Activated CD4-positive, alpha-beta T cell treated with anti-CD3 and anti-CD28 coated beads, Interleukin-2, amount 50 U/mL, for 1 hour (primary cell): Measurements from ENCODE around the gene ARMC2.
"Not testable (repeated sequence)": the region's sequence is repeated elsewhere in the genome, so short reads cannot be mapped to it uniquely, and the experiment has no call there.

Experiments
- DNase-seq: peaks from one replicate; pipeline ENCODE4 v3.0.0-alpha.2; 2020

ARMC2 gene

DNA sequence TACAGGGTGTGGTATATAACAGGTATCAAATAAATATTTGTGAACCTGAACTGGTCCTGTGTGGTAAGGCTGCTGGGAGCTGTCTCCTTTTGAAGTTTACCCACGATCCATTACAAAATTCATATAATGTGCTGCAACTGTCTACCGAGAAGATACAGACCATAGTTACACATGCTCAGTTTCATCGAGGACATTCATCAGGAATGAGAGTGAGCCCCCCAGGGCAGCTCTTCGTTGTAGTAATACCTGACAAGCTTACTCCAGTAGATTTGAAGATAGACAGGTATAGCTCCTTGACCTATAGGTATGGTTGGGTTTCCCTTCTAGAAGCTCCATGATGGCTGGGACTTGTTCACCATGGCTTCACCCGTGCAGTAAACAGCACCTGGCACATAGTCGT lies 25.7 kb downstream of the ARMC2 start:
- no peak for DNase-seq

DNA sequence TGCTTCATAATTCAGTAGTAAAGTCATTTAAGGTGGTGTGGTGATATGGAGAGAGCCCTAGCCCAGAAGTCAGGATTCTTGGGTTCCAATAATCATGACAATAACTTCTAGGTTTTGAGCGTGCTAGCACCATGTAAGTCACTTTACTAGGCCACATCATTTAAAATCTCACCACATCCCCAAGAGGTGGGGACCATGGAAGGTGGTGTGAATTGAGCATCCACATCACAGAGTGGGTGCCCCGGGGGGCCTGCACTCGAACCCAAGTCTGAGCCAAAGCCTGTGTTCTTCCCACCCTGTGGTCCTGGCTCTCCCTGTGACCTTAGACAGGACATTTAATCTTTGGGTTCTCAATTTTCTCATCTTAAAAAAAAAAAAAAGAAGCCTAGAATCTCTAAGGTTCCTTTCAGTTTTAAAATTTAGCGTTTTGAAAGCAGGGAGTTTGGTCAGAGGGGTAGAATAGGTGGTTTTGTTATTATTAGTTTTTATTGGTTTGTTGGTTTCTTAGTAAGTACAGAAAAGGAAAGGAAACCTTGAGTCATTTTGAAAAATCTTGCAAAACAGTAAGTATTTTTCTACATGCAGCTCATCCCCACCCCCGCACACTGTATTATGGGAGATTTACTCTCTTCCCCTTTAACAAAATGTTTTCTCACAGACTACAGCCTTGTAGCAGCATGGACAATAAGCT lies 26.4 kb downstream of the ARMC2 start:
- no peak for DNase-seq

DNA sequence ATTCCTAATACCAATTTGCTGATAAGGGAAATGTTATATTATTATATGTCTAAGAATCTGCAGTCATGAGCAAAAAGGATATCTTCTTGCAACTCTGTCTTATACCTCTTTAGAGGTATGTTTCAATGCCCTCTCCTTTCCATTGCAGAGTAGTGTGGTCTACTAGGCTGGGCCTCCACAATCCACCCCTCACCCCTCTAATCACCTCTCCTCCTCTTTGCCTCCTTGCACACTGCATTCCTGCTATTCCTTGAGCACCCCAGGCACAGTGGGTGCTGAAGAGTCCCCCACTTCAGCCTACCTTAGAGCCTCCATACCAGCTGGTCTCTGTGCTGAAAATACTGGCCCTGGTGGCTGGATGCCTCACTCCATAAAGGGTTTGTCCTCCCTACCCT lies 26.9 kb downstream of the ARMC2 start:
- DNase-seq, result no peak

DNA sequence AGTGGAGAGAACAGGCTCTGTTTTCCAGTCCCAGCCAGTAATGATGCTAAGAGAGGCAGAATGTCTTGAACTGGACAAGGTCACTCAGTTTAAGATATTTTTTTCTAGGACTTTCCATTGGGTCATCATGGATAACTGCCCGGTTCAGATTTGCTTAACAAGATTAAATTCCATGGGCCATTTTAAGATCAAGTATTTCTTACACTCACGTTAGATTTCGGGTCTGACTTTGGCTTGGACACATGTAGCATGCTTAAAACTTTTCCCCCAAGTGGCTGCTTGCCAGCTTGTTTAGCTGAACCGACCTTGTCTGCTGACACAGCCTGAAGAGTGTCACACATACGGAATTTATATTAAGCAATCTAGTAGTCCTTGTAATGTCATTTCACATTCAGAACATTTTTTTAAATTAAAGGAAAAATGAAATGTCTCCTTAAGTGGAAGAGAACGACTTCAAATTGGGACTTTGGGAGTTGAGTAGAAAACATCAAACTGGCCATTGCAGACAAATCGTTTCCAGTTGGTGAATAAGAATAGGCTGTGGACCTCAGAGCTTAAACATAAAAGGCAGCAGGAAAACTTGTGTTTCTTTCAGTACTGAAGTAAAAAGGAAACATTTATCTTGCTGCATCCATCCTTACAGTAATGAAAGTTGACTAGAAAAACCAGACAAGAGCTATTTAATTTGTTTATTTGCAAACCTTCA lies 29.0 kb downstream of the ARMC2 start:
- DNase-seq, result no peak

DNA sequence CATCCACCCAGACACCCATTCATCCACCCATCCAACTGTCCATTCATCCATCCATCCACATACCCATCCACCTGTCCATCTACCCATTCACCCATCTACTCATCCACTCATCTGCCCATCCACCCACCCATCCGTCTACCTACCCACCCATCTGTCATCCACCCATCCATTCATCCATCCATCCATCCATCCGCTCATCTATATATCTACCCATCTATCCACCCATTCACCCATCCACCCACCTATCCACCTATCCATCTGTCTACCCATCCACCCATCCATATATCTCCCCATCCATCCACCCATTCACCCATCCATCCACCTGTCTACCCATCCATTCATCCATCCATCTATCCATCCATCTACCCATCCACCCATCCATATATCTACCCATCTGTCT lies 30.7 kb downstream of the ARMC2 start:
- no peak for DNase-seq

DNA sequence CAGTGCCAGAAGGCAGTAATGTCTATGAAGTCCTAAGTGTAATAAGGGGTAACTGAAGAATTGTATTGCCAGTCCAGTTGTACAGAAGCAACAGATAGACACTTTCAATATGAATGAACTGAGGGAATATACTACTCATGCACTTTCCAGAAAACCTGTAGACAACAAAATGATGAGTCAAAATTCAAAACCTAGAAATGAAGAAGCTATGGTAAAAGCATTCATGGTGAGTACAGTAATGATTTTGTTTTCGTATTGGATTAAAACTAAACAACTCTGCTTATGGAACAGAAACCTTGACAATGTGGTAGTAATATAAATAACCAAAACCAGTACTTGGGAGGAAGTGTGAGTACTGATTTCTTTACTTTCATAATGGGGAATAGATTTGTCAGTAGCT lies 35.0 kb downstream of the ARMC2 start:
- no peak for DNase-seq

DNA sequence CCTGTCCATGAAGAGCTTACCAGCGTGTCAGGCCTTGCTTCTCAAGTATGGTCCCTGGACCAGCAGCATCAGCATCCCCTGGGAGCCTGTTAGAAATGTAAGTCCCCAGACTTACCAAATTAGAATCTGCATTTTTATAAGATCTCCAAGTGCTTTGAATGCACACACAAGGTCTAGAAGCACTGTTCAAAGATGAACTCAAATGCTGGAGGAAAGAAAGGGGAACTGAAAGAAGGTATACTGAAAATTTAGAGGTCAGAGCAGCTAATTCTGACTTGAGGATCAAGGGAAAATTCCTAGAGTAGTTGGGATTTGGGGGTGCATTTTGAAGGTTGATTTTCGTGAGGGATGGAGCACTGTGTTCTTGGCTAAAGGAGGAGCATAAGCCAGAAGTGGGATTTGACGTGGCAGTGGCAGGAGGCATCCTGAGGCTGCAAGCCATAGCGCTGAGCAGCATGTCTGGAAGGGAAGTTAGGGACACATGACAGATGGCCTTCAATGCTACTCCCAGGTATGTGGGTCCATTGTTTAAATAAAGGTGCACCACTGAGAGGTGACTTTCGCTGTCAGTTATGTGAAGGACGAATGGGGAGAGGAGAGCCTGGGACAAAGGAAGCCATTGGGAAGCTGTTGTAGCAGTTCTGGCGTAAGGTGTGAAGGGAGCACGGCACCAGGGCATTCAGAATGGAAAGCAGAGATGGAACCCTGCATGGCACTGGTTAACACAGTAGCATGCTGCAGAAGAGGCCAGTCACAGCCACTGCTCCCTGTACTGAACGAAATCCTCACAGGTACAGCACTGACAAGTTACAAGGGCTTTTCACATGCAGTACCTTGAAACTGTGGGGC lies 36.2 kb downstream of the ARMC2 start:
- no peak for DNase-seq

DNA sequence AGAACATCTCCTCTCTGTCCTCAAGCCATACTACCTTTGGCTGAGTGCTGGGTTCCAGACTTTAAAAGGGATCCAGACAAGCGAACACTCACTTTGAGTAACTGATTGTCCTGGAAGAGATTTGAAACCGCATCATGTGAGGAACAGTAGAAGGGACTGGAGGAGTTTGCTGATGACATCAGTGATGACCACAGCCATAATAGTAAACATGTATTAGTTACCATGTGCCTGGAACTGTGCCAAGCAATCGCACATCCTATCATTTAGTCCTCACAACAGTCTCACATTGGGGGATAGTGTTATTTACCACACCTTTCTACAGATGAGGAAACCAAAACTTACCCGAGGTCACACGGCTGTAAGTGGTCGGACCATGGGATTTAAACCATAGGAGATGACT lies 39.8 kb downstream of the ARMC2 start:
- DNase-seq, result no peak

DNA sequence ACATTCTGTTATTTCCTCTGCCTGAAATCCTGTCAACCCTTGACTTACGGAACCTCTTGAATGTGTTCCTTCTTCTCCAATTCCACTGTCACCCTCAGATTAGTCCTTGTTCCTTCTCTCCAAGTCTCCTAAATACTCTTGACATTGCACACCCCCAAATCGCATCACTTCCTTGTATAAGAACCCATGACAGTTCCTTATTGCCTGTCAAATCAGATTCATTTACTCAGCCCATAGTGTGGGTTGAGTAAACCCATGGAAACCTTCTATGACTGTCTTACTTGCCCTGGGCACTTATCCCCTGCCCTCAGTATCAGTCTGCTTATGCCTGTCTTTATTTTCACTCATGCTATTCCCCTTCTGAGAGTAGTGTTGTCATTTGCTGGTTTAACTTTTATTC lies 40.5 kb downstream of the ARMC2 start:
- DNase-seq, result no peak

DNA sequence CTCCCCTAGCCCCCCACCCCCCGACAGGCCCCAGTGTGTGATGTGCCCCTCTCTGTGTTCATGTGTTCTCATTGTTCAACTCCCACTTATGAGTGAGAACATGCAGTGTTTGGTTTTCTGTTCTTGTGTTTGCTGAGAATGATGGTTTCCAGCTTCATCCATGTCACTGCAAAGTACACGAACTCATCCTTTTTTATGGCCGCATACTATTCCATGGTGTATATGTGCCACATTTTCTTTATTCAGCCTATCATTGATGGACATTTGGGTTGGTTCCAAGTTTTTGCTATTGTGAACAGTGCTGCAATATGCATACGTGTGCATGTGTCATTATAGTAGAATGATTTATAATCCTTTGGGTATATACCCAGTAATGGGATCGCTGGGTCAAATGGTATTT lies 42.7 kb downstream of the ARMC2 start:
- DNase-seq, result not testable (repeated sequence)

DNA sequence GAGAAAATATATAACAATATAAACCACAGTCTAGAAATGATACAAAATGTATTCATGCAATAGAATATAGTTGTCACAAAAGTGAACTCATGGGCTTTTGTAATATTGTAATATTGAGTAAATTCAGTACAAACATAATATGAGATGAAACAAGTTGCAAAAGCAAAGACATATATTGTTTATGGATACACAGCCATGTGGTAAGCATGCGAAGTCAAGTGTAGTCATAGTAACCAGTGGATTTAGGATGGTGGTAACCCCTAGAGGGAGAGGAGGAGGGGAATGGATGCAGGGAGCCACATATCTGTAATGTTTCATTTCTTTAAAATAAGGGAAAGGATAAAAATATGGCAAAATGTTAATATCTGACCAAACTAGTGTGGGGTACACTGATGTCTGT lies 47.3 kb downstream of the ARMC2 start:
- DNase-seq, result no peak

DNA sequence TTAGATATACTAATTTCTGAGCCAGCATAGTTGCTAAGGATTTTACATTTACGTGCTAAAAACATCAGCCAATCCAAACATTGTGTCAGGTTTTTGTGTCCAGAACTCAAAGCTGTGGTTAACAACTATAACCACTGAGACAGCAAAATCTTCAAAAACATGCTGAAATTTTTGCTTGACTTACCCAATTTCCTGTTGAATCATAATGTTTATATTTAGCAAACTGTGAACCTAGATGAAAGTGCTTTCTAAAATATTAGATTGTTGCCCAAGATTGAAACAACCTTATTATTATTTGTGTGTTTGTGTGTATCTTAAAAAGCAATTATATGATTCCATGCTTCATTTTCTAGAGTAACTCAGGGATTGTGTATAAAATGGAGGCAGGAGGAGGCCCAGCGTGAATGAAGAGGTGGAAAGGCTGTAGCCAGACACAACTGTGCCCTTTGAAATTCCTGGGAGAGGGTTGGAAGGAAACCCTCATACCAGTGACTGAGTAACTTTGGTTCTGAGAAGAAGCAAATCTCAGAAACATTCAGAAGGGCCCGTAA lies 48.0 kb downstream of the ARMC2 start:
- DNase-seq, result no peak

DNA sequence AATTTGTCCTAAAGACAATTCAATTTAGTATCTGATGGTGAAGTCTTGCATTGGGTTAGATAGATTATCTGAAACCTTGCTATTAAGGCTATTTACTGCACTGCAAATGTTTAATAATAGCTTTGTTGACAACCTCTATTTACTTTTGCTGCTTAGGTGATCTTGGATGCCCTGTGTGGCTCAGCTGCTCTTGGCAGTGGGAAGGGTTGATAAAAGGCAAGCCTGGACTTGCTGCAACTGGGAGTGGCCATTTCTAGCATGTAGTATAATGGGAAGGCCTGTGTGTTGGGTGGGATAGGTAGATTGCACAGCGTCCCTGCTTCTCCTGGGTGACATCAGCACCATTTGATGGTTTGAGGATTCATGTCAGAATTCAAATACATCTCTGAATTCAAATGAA lies 49.1 kb downstream of the ARMC2 start:
- DNase-seq, result no peak

DNA sequence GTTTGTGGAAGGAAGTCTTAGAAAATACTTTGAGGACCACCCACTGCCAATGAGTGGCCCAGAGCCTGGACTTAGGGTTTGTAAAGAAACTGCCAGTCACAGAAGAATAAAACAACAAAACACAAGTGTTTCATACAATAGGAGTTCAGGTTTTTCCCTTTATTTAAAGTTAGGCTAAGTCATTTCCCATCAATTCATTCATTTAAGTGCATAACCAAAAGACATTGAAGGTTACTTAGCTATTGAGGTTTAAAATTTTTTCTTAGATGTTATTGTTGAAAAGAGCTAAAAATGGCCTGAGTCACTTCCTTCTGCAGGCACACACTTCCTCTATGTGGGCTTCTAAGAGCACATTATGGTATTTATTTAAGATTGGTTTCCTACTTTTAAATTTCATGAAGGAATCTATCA lies 54.2 kb downstream of the ARMC2 start:
- DNase-seq, result no peak

DNA sequence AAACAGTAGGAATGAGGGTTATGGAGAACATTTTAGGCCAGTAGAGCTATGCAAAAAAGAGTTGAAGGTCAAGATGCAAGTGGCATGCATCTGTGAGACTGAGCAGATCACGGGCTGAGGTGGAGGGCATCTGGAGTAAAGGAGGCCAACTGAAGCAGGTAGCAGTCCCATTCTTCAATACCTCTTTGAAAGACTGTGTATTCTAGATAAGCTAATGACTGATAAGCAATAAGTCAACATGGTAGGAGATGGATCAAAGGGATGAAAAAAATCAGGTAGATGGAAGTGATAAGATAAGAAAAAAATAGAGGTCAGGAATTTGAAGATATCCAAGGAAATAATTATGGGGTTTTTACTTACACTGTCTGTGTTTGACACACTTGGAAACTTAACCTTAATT lies 55.6 kb downstream of the ARMC2 start:
- no peak for DNase-seq

DNA sequence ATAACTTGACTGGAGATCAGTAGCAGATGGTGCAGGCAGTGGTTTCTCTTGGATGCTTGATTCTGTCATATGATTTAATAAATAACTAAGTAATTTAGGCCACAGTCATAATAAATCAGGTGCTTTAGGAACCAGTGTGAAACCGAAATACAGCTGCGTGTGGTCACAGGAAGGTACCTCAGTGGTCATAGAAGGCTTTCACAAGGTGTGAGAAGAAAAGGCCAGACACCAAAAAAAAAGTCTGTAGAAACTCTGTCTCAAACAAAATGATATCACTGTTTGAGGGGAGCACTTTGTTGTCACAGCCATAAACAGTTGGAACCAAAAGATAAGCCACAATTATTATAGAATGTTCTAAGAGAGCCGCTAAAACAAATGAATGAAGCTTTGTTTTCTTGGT lies 56.5 kb downstream of the ARMC2 start:
- no peak for DNase-seq

DNA sequence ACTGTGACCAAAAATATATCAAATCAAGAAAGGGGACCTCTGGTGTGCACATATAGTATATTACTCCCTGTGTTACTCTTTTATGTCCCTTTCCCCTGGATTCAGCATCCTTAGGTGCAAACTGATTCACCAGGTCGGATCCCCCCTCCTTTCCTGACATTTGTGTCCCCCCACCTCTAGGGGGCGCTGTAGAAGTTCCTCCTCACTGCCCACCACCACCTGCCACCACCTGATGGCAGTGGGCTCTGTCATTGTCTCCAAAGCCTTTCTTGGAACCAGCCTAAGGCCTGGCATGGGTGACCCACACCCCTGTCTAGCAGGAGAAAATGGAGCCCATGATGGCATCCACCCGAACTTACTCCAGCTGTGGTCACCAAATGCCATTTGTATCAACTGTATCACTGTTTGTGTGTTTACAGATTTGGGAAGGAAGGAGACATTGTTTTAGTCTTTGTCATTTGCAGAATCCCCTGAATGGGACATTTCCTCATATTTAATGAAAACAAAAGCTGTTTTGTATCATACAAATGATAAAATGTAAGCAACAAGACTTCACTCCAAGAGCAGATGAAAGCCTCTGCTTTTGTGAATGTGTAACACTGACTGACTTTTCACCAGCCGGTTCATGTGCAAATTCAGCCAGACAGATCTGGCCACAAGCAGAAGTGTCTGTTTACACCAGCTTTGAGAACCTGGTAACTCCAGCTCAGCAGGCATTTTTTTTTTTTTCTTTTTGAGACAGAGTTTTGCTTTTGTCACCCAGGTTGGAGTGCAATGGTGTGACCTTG lies 66.2 kb downstream of the ARMC2 start:
- DNase-seq, result peak; percentile 25

DNA sequence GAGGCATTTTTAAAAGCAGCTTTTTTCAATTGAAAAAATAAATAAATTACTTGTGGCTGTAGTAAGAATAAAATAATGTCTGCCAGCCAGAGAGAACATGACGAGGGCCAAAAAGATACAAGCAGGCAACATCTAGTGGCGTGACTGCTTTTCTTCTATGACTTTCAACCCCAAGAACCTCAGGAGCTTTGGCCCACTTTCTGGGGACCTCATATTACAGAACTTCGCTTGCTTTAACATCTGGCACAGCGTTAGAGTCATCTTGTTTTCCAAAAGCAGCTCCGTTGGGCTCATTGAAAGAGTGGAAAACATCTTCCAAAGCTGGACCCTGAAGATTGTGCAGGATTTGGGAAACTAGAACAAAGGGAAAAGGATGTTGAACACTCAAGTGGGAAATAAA lies 67.0 kb downstream of the ARMC2 start:
- no peak for DNase-seq

DNA sequence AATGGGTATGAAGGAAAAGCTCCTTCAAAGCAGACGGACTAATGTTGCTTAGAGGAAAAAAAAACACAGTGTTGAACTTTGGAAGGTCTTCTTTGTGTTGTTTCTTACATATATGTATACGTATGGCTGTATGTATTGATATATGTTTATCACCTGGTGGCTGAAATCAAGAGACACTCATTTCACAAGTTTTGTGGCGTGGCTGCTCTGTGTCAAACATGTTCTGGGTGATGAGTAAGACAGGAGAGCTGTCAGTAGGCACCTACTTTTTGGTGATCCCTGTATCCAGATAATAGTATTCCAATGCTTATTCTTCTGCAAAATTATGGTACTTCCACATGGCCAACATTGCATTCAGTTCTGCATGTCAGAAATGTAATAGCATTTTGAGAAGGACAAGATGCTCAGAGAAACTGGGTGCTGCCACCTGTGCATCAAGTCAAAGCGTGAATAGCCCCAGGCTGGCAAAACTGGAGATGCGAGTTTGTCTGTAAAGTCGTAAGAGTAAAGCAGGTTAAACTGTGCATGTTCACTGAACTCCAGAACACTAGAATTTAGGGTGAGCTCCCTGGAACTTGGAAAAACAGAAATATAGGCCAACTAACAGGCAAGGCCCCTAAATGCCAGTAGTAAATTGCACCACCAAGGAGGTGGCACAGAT lies 67.9 kb downstream of the ARMC2 start:
- DNase-seq, result no peak

DNA sequence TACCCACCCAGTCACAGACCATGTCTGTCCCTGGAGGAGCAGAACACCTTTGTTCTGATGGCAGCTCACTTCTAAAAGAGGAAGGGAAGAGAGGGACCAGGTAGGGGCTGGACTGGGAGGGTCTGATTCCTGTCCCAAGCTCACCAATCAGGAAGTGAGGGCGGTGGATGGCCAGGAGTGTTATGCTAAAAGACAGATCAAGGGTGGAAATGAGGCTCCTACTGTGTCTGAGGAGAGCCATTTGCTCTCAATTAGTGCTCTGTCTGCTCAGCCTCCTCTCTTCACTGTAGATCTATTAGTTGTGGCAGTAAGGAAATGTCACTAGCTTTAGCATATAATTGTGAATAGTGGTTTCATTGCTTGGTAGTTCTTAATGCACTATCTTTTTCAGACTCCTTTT lies 72.5 kb downstream of the ARMC2 start:
- DNase-seq, result no peak

DNA sequence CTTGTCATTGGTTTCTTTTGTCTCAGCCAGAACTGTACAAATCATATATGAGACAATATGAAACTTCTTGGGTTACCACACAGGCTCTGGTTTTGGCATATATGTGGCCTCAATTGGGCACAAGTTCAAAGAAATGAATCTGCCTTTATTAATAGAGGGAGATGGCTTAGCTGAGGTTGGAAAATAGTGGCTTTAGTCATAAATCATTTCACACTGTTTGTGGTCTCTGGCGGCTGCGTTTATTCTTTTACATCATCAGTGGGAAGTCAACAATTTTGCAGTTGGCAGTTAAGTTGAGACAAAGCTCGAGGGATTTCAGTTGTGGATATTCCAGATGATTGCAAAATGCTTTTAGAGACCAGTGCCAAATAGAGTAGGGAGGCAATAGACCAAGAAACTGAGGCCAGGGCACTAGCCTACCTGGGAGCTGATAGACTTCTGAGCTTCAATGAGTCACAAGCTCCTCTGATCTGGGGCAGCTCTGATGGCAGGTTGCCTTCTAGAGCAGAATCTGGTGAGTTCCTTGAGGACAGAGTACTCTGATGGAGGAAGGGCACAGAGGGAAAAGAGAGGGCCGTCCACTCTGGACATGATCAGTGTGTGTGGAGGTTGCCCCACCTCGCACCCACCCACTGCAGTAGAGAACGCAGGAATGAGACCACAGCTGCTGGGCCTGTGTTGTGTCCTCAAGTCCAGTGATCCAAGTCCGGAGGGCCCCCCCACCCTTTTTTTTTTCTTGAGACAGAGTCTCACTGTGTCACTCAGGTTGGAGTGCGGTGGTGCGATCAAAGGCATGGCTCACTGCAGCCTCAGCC lies 73.5 kb downstream of the ARMC2 start:
- no peak for DNase-seq
